ENCODE data around the gene SHC4.

- TF ChIP-seq POLR2AphosphoS5 (IDR thresholded peaks at IDR 0.05; ENCODE audit: low read depth, low read length) (no peak), CTCF (IDR thresholded peaks at IDR 0.05) (no peak), EP300 (IDR thresholded peaks at IDR 0.05; ENCODE audit: borderline replicate concordance in 1 of 2, low read depth in 1 of 2, low read length in 1 of 2) (no peak), GATA2 (CRISPR knock-in tag; IDR thresholded peaks at IDR 0.05) (no peak), CHD2 (IDR thresholded peaks at IDR 0.05; ENCODE audit: low read length, partially characterized antibody) (no peak), EZH2phosphoT487 (IDR thresholded peaks at IDR 0.05; ENCODE audit: borderline replicate concordance, low read depth) (no peak), MAX (IDR thresholded peaks at IDR 0.05; ENCODE audit: low read depth) (no peak), JUND (IDR thresholded peaks at IDR 0.05) (no peak), FOXM1 (IDR thresholded peaks at IDR 0.05; ENCODE audit: low read depth) (no peak), TCF12 (IDR thresholded peaks at IDR 0.05) (no peak), GABPA (IDR thresholded peaks at IDR 0.05; ENCODE audit: low read depth) (no peak)
- TF ChIP-seq, protein P1, sequence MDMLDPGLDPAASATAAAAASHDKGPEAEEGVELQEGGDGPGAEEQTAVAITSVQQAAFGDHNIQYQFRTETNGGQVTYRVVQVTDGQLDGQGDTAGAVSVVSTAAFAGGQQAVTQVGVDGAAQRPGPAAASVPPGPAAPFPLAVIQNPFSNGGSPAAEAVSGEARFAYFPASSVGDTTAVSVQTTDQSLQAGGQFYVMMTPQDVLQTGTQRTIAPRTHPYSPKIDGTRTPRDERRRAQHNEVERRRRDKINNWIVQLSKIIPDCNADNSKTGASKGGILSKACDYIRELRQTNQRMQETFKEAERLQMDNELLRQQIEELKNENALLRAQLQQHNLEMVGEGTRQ (IDR thresholded peaks at IDR 0.05; ENCODE audit: borderline replicate concordance, low read depth, low read length): no peak
- TF ChIP-seq, protein P2, sequence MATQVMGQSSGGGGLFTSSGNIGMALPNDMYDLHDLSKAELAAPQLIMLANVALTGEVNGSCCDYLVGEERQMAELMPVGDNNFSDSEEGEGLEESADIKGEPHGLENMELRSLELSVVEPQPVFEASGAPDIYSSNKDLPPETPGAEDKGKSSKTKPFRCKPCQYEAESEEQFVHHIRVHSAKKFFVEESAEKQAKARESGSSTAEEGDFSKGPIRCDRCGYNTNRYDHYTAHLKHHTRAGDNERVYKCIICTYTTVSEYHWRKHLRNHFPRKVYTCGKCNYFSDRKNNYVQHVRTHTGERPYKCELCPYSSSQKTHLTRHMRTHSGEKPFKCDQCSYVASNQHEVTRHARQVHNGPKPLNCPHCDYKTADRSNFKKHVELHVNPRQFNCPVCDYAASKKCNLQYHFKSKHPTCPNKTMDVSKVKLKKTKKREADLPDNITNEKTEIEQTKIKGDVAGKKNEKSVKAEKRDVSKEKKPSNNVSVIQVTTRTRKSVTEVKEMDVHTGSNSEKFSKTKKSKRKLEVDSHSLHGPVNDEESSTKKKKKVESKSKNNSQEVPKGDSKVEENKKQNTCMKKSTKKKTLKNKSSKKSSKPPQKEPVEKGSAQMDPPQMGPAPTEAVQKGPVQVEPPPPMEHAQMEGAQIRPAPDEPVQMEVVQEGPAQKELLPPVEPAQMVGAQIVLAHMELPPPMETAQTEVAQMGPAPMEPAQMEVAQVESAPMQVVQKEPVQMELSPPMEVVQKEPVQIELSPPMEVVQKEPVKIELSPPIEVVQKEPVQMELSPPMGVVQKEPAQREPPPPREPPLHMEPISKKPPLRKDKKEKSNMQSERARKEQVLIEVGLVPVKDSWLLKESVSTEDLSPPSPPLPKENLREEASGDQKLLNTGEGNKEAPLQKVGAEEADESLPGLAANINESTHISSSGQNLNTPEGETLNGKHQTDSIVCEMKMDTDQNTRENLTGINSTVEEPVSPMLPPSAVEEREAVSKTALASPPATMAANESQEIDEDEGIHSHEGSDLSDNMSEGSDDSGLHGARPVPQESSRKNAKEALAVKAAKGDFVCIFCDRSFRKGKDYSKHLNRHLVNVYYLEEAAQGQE (IDR thresholded peaks at IDR 0.05; ENCODE audit: low read depth, low read length): no peak
These were observed 185.9 kb downstream of the SHC4 start for GRCh38 chr15:48777645-48778330.
